ENCODE measurements around the gene MAPK10. TPM values are rescaled to one million over a fixed set of nuclear protein-coding genes. Genes with fewer than 3 reads are reported as not detected.
"Not testable (repeated sequence)": the region's sequence is repeated elsewhere in the genome, so short reads cannot be mapped to it uniquely, and the experiment has no call there.

The MAPK10 gene
- total RNA-seq, 6 donors from 2014 or later: 11.1 to 89.1 (median 29.5) TPM

GRCh38 chr4:86184901-86185285 lies 175.0 kb downstream of the MAPK10 start:
- DNase-seq (no peak), ATAC-seq (ENCODE audit: low FRiP score in 2 of 2) (no peak)
- no peaks in the 10 kb centered on the region for H3K36me3 ChIP-seq
- no peaks in the 10 kb centered on the region for H3K4me1 ChIP-seq
- H3K27me3 ChIP-seq: no peaks in the 10 kb centered on the region
- H3K4me3 ChIP-seq: no peak overlapping the region
- no peak overlapping the region for H3K27ac ChIP-seq
- H3K9me3 ChIP-seq: no peaks in the 10 kb centered on the region
- TF ChIP-seq EP300 (IDR thresholded peaks at IDR 0.05): no peak
- TF ChIP-seq POLR2AphosphoS5 (IDR thresholded peaks at IDR 0.05): no peak
- no peak for TF ChIP-seq POLR2A (IDR thresholded peaks at IDR 0.05)
- TF ChIP-seq, protein P1, sequence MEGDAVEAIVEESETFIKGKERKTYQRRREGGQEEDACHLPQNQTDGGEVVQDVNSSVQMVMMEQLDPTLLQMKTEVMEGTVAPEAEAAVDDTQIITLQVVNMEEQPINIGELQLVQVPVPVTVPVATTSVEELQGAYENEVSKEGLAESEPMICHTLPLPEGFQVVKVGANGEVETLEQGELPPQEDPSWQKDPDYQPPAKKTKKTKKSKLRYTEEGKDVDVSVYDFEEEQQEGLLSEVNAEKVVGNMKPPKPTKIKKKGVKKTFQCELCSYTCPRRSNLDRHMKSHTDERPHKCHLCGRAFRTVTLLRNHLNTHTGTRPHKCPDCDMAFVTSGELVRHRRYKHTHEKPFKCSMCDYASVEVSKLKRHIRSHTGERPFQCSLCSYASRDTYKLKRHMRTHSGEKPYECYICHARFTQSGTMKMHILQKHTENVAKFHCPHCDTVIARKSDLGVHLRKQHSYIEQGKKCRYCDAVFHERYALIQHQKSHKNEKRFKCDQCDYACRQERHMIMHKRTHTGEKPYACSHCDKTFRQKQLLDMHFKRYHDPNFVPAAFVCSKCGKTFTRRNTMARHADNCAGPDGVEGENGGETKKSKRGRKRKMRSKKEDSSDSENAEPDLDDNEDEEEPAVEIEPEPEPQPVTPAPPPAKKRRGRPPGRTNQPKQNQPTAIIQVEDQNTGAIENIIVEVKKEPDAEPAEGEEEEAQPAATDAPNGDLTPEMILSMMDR (IDR thresholded peaks at IDR 0.05): no peak
- 44 to 73% methylated on average over 5 of the region's 5 CpGs for WGBS, 2 donors

- H3K9me3 ChIP-seq: peaks cover 0 to 3% (median 0%) of the 10 kb centered on the region in 4 donors
- ATAC-seq (ENCODE audit: low FRiP score in 2 of 2) (no peak), DNase-seq (no peak)
- H3K27ac ChIP-seq: no peak overlapping the region
- no peaks in the 10 kb centered on the region for H3K27me3 ChIP-seq
- 79 to 84% methylated on average over 4 of the region's 4 CpGs for WGBS, 2 donors
- H3K36me3 ChIP-seq: no peaks in the 10 kb centered on the region
- H3K4me3 ChIP-seq: no peak overlapping the region
- H3K4me1 ChIP-seq: no peaks in the 10 kb centered on the region
- TF ChIP-seq POLR2AphosphoS5 (IDR thresholded peaks at IDR 0.05) (no peak), EP300 (IDR thresholded peaks at IDR 0.05) (no peak), POLR2A (IDR thresholded peaks at IDR 0.05) (no peak)
- TF ChIP-seq, protein P1 (IDR thresholded peaks at IDR 0.05): no peak
Observed at GRCh38 chr4:86184216-86184900, 175.5 kb downstream of the MAPK10 start.

DNA sequence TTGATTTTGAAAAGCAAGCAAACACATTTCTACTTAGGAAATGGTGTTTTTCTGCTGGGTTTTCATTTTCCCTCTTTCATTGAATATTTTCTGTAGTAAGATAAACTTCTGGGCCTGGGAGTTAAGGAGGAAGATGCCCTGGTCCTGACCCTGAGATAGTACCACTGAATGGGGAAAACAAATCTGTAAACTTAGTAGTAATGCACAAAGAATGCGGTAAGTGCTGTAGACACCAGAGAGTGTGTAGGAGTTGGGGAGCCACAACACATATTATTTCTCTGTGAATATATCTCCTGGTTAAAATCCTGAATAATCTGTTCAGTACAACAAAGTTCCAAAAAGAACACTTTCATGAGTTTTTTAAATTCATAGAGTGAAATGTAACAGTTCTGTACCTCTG lies 178.3 kb downstream of the MAPK10 start:
- no peaks in the 10 kb centered on the region for H3K36me3 ChIP-seq
- no peak overlapping the region for H3K4me3 ChIP-seq
- H3K27ac ChIP-seq: no peak overlapping the region
- no peaks in the 10 kb centered on the region for H3K4me1 ChIP-seq
- TF ChIP-seq EP300 (IDR thresholded peaks at IDR 0.05): no peak
- TF ChIP-seq, protein P1 (IDR thresholded peaks at IDR 0.05): no peak
- no peak for TF ChIP-seq POLR2A (IDR thresholded peaks at IDR 0.05)
- TF ChIP-seq POLR2AphosphoS5 (IDR thresholded peaks at IDR 0.05): no peak
- no peaks in the 10 kb centered on the region for H3K27me3 ChIP-seq
- peaks cover 0 to 4% (median 0%) of the 10 kb centered on the region in 4 donors for H3K9me3 ChIP-seq
- WGBS, 2 donors: 92 to 97% methylated on average over 1 of the region's 1 CpG
- no peak for DNase-seq
- no peak for ATAC-seq (ENCODE audit: low FRiP score in 2 of 2)

DNA sequence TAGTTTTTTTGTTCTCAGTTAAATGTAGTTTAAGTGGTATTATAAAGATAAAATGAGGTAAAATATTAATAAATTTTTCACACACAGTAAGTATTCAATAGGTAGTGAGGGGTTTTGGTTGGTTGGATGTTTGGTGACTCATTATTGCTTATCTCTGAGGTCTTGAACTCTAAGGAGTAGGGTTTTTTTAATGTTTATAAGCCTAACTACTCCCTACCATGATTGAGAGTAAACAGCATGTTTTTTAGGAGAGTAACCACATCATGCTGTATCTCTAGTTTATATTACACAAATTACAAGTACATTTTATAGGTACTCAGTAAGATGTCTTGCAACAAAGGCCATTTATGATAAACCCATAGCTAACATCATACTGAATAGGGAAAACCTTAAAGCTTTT lies 181.6 kb downstream of the MAPK10 start:
- DNase-seq (no peak), ATAC-seq (ENCODE audit: low FRiP score in 2 of 2) (no peak)
- Histone ChIP-seq H3K4me1 (no peaks in the 10 kb centered on the region), H3K4me3 (no peak overlapping the region), H3K9me3 (peaks cover 0 to 4% (median 0%) of the 10 kb centered on the region in 4 donors), H3K36me3 (no peaks in the 10 kb centered on the region), H3K27ac (no peak overlapping the region), H3K27me3 (no peaks in the 10 kb centered on the region)
- TF ChIP-seq POLR2A (IDR thresholded peaks at IDR 0.05): no peak
- no peak for TF ChIP-seq EP300 (IDR thresholded peaks at IDR 0.05)
- TF ChIP-seq POLR2AphosphoS5 (IDR thresholded peaks at IDR 0.05): no peak
- TF ChIP-seq, protein P1 (IDR thresholded peaks at IDR 0.05): no peak

- TF ChIP-seq POLR2AphosphoS5 (IDR thresholded peaks at IDR 0.05): no peak
- TF ChIP-seq POLR2A (IDR thresholded peaks at IDR 0.05): no peak
- TF ChIP-seq, protein P1 (IDR thresholded peaks at IDR 0.05): no peak
- TF ChIP-seq EP300 (IDR thresholded peaks at IDR 0.05): no peak
- WGBS, 2 donors: 81% methylated on average over 1 of the region's 1 CpG
- H3K36me3 ChIP-seq: no peaks in the 10 kb centered on the region
- no peaks in the 10 kb centered on the region for H3K27me3 ChIP-seq
- peaks cover 0 to 2% (median 0%) of the 10 kb centered on the region in 4 donors for H3K9me3 ChIP-seq
- no peak overlapping the region for H3K27ac ChIP-seq
- DNase-seq: no peak
- no peak overlapping the region for H3K4me3 ChIP-seq
- no peaks in the 10 kb centered on the region for H3K4me1 ChIP-seq
- no peak for ATAC-seq (ENCODE audit: low FRiP score in 2 of 2)
Observed at GRCh38 chr4:86174506-86174905, 185.3 kb downstream of the MAPK10 start.

DNA sequence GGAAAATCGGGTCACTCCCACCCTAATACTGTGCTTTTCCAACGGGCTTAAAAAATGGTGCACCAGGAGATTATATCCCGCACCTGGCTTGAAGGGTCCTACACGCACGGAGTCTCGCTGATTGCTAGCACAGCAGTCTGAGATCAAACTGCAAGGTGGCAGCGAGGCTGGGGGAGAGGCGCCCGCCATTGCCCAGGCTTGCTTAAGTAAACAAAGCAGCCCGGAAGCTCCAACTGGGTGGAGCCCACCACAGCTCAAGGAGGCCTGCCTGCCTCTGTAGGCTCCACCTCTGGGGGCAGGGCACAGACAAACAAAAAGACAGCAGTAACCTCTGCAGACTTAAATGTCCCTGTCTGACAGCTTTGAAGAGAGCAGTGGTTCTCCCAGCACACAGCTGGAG lies 191.5 kb downstream of the MAPK10 start:
- H3K27me3 ChIP-seq; ATAC-seq (ENCODE audit: low FRiP score in 2 of 2); H3K27ac ChIP-seq; DNase-seq; H3K9me3 ChIP-seq; H3K4me3 ChIP-seq; H3K4me1 ChIP-seq; H3K36me3 ChIP-seq: not testable (repeated sequence)
- 76 to 95% methylated on average over 2 to 10 of the region's 10 CpGs for WGBS, 2 donors
